ENCODE measurements around the gene MINK1.
"Not testable (repeated sequence)": the region's sequence is repeated elsewhere in the genome, so short reads cannot be mapped to it uniquely, and the experiment has no call there.

Gene MINK1

DNA sequence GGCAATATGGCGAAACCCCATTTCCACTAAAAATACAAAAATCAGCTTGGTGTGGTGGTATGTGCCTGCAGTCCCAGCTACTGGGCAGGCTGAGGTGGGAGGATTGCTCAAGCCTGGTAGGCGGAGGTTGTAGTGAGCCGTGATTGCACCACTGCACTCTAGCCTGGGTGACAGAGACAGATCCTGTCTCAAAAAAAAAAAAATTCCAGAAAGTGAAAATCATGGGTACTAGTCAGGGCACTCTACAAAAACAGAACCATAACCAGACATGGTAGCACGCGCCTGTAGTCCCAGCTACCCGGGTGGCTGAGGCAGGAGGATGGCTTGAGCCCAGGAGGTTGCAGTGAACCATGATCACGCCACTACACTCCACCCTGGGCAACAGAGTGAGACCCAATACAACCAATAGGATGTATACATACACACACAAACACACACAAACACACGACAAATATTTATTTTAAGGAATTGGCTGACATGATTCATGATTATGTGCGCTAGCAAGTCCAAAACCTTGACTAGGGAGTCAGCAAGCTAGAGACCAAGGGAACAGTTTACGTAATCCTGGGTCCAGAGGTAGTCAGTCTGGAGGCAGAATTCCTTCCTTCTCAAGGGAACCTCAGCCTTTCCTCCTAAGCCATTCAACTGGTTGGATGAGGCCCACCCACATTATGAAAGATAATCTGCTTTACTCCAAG lies 87.4 kb downstream of the MINK1 start:
- DNase-seq = no peak
- no peak for TF ChIP-seq GATA1 (IDR thresholded peaks at IDR 0.05; ENCODE audit: low read depth, low read length)
- TF ChIP-seq POLR2A (IDR thresholded peaks at IDR 0.05; ENCODE audit: low read length) = no peak

DNA sequence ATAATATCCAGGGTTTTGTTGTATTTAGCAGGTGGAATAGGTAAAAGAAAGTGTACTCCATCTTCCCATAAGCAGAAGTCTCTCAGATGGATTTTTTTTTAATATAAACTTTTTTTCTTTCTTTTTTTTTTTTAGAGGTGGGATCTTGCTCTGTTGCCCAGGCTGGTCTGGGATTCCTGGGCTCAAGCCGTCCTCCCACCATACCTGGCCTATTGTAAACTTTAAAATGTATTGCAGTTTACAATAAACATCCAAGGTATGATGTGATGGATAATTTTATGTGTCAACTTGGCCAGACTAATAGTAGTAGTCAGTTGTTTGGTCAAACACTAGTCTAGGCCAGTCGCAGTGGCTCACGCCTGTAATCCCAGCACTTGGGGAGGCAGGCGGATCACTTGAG lies 88.2 kb downstream of the MINK1 start:
- no peak for DNase-seq
- TF ChIP-seq POLR2A (IDR thresholded peaks at IDR 0.05; ENCODE audit: low read length) (no peak), GATA1 (IDR thresholded peaks at IDR 0.05; ENCODE audit: low read depth, low read length) (no peak)

DNA sequence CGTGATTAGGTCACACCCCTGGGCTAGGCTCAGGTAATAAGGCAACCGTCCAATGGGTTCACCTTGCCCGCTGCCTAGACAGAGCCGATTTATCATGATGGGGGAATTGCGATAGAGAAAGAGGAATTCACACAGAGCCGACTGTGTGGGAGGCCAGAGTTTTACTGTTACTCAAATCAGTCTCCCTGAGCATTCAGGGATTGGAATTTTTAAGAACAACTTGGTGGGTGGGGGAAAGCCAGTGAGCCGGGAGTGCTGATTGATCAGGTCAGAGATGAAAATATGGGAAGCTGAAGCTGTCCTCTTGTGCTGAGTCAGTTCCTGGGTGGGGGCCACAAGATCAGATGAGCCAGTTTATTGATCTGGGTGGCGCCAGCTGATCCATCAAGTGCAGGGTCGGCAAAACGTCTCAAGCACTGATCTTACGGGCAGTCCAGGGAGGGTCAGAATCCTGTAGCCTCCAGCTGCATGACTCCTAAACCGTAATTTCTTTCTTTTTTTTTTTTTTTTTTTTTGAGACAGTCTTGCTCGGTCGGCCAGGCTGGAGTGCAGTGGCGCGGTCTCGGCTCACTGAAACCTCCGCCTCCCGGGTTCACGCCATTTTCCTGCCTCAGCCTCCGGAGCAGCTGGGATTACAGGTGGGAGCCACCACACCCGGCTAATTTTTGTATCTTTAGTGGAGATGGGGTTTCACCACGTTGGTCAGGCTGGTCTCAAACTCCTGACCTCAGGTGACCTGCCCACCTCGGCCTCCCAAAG lies 93.6 kb downstream of the MINK1 start:
- not testable (repeated sequence) for DNase-seq

DNA sequence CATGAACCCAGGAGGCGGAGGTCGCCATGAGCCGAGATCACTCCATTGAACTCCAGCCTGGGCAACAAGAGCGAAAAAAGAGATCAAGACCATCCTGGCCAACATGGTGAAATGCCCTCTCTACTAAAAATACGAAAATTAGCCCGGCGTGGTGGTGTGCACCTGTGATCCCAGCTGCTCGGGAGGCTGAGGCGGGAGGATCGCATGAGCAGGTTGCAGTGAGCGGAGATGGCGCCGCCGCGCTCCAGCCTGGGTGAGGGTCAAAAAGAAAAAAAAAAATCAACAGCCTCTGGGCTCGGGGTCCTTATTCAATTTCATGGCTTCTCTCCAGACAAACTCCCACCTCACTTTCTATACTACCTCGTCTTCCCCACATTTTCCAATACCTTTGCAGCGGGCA lies 95.7 kb downstream of the MINK1 start:
- DNase-seq = no peak
- TF ChIP-seq GATA1 (IDR thresholded peaks at IDR 0.05; ENCODE audit: low read depth, low read length) = no peak
- no peak for TF ChIP-seq POLR2A (IDR thresholded peaks at IDR 0.05; ENCODE audit: low read length)

DNA sequence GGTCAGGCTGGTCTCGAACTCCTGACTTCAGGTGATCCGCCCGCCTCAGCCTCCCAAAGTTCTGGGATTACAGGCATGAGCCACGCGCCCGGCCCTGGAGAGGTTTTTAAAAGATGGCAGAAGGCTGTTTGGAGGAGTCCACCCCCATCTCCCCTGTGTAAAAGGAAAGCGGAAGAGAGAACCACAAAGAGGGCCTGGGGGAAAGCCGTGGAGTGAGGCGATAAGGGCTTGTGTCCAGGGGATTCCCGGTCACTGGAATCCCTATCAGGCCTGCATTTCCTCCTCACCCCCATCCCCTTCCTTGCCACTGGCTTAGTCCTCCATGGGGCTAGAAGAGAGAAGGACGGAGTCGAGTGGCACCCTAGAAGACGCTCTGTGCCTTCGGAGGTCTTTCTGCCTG lies 98.8 kb downstream of the MINK1 start, which contains the start of gene GP1BA:
TSS of gene GP1BA (plus strand) at position 315 of the 400 bp plus-strand sequence. CDS start 328 bp downstream, outside the sequence.
- DNase-seq = no peak
- TF ChIP-seq GATA1 (IDR thresholded peaks at IDR 0.05; ENCODE audit: low read depth, low read length) = no peak
- no peak for TF ChIP-seq POLR2A (IDR thresholded peaks at IDR 0.05; ENCODE audit: low read length)

DNA sequence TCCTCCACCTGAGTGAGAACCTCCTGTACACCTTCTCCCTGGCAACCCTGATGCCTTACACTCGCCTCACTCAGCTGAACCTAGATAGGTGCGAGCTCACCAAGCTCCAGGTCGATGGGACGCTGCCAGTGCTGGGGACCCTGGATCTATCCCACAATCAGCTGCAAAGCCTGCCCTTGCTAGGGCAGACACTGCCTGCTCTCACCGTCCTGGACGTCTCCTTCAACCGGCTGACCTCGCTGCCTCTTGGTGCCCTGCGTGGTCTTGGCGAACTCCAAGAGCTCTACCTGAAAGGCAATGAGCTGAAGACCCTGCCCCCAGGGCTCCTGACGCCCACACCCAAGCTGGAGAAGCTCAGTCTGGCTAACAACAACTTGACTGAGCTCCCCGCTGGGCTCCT lies 99.6 kb downstream of the MINK1 start:
- TF ChIP-seq POLR2A (IDR thresholded peaks at IDR 0.05; ENCODE audit: low read length) = no peak
- no peak for TF ChIP-seq GATA1 (IDR thresholded peaks at IDR 0.05; ENCODE audit: low read depth, low read length)
- DNase-seq = no peak

DNA sequence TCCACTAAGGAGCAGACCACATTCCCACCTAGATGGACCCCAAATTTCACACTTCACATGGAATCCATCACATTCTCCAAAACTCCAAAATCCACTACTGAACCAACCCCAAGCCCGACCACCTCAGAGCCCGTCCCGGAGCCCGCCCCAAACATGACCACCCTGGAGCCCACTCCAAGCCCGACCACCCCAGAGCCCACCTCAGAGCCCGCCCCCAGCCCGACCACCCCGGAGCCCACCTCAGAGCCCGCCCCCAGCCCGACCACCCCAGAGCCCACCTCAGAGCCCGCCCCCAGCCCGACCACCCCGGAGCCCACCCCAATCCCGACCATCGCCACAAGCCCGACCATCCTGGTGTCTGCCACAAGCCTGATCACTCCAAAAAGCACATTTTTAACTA lies 100.5 kb downstream of the MINK1 start:
- TF ChIP-seq POLR2A (IDR thresholded peaks at IDR 0.05; ENCODE audit: low read length) (no peak), GATA1 (IDR thresholded peaks at IDR 0.05; ENCODE audit: low read depth, low read length) (no peak)
- DNase-seq = no peak

DNA sequence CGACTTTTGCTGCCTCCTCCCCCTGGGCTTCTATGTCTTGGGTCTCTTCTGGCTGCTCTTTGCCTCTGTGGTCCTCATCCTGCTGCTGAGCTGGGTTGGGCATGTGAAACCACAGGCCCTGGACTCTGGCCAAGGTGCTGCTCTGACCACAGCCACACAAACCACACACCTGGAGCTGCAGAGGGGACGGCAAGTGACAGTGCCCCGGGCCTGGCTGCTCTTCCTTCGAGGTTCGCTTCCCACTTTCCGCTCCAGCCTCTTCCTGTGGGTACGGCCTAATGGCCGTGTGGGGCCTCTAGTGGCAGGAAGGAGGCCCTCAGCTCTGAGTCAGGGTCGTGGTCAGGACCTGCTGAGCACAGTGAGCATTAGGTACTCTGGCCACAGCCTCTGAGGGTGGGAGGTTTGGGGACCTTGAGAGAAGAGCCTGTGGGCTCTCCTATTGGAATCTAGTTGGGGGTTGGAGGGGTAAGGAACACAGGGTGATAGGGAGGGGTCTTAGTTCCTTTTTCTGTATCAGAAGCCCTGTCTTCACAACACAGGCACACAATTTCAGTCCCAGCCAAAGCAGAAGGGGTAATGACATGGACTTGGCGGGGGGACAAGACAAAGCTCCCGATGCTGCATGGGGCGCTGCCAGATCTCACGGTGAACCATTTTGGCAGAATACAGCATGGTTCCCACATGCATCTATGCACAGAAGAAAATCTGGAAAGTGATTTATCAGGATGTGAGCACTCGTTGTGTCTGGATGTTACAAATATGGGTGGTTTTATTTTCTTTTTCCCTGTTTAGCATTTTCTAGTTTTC lies 101.2 kb downstream of the MINK1 start:
- TF ChIP-seq POLR2A (IDR thresholded peaks at IDR 0.05; ENCODE audit: low read length) (peak; percentile 42), GATA1 (IDR thresholded peaks at IDR 0.05; ENCODE audit: low read depth, low read length) (no peak)
- DNase-seq = no peak

DNA sequence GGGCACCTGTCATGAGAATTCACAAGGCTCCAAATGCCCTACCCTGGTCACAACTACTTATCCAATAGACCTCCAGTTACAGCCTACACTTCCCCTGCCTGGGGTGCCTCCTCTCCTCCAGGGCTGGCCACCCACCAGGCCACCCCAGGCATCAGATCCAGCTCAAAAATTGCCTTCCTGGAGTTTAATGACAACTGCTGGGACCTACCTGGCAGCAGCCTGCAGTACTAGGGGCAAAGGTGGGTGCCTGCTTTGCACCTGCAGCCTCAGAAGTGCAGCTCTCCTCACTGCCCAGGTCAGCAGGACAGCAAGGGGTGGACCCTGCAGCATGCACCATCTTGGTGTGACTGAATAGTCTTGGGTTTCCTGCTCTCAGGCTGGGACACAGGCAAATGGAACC lies 102.5 kb downstream of the MINK1 start:
- no peak for TF ChIP-seq POLR2A (IDR thresholded peaks at IDR 0.05; ENCODE audit: low read length)
- no peak for TF ChIP-seq GATA1 (IDR thresholded peaks at IDR 0.05; ENCODE audit: low read depth, low read length)
- no peak for DNase-seq

DNA sequence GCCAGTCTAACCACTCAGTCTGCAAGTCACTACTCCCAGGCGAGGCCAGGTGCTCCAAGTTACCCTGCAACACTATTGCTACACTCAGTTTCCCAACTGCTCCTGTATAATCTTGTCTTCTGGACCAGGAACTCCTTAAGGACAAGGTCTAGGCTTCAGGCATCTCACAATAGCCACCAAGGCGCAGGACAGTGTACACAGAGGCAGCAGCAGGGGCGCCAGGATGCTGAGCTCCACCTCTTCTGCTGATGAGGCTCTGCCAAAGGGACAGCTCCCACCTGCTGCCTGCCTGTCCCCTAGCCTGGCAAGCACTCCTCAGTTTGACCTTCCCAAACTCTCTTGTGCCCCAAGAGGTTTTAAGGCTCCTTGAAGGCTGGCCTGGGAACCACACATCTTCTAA lies 103.3 kb downstream of the MINK1 start:
- no peak for TF ChIP-seq POLR2A (IDR thresholded peaks at IDR 0.05; ENCODE audit: low read length)
- TF ChIP-seq GATA1 (IDR thresholded peaks at IDR 0.05; ENCODE audit: low read depth, low read length) = no peak
- no peak for DNase-seq

DNA sequence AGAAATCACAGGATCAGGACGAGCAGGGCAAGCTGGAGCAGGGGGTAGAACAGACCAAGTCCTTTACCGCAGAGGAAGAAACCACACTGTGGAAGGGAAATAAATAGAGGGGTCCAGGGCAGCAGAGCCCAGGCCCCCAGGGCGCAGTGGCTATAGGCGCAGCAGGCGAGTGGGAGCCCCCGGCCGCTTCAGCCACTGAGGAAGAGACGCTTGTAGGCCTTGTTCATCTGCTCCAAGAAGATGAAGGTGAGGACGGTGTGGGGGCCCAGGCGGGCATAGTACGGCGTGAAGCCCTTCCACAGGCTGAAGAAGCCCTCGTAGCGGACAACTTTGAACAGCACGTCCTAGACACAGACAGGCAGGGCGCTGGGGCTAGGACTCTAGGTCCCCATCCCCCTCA lies 104.4 kb downstream of the MINK1 start:
- no peak for TF ChIP-seq POLR2A (IDR thresholded peaks at IDR 0.05; ENCODE audit: low read length)
- TF ChIP-seq GATA1 (IDR thresholded peaks at IDR 0.05; ENCODE audit: low read depth, low read length) = no peak
- no peak for DNase-seq

DNA sequence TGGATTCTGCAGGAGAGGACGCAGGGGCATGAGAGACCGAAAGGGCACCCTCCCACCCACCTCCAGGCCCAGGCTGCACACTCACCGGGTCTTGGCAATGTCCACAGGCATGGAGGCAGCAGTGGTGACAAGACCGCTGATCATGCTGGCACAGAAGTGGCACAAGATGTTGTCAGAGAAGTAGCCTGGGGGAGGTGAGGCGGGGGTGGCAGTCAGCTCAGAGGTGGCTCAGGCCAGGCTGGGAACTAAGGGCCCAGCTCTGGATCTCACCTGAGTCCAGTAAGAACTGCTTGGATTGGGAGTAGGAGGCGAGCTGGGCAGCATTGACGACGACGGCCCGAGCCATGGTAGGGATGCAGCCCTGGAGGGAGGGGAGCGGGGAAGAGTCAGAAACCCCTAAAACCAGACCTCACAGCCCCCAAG lies 104.9 kb downstream of the MINK1 start:
- DNase-seq = no peak

DNA sequence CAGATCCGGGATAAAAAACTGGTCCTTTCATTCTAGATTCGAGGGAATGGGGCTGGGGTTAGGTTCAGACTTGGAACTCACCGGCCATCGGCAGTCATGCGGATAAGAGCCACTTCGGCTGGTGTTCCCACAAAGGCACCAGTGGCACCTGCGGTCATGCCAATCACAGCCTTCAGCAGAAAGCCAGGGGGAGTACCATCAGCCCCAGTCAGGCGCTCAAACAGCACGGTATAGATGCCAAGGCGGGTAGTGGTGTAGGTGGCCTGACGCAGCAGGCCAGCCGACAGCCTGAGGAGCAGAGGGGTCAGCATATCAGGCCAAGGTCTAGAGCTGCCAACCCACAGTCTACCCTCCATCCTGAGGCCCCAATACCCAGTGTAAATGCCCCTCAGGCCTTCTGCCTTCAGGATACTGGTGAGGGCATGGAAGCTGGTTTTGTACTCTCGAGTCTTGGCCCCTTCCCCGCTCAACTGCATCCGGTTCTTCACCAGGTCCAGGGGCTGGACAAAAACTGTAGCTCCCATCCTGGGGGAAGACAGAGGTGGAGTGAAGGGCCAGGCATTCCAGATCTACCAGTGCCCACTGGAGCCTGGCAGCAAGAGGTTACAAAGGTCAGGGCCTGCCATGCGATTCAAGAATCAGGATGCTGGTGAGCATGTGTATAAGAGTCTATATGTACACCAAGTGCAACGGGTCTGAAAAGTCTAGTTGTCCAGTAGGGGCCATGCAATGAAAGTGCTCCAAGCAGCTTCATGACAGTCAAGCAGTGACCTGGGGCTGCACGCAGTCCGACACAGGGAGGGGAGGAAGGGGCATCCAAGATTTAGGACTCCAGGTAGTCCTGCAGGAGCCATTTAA lies 105.8 kb downstream of the MINK1 start:
- peak; percentile 62 to 71 for DNase-seq
- TF ChIP-seq POLR2A (IDR thresholded peaks at IDR 0.05; ENCODE audit: low read length) (no peak), GATA1 (IDR thresholded peaks at IDR 0.05; ENCODE audit: low read depth, low read length) (no peak)

More for the DNA sequence above, 104.9 kb downstream of the MINK1 start:
- TF ChIP-seq GATA1 (IDR thresholded peaks at IDR 0.05; ENCODE audit: low read depth, low read length) (no peak), POLR2A (IDR thresholded peaks at IDR 0.05; ENCODE audit: low read length) (no peak)

DNA sequence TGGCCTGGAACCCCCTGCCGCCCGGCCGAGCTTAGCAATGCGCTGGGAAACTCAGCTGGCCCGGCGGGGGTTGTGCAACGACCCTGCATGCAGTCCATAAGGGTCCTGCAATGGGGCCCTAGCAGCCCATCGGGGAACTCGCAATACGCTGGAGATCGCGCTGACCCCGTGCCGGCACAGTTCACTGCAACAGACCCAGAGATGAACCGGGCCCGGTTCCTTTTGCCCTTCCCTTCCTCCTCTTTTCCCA lies 106.3 kb downstream of the MINK1 start:
- no peak for DNase-seq
- TF ChIP-seq GATA1 (IDR thresholded peaks at IDR 0.05; ENCODE audit: low read depth, low read length) = no peak
- no peak for TF ChIP-seq POLR2A (IDR thresholded peaks at IDR 0.05; ENCODE audit: low read length)

Measured in erythroblast (primary cell).